GM19238 (cell line): Measurements from ENCODE around the gene ADRA1B.
"Not testable (repeated sequence)": the region's sequence is repeated elsewhere in the genome, so short reads cannot be mapped to it uniquely, and the experiment has no call there.

Experiments used
- DNase-seq: peaks from one replicate; pipeline ENCODE4 v3.0.0; 2011; ENCODE audit warnings: low spot score; ENCODE audit not compliant: insufficient read length

ADRA1B gene

DNA sequence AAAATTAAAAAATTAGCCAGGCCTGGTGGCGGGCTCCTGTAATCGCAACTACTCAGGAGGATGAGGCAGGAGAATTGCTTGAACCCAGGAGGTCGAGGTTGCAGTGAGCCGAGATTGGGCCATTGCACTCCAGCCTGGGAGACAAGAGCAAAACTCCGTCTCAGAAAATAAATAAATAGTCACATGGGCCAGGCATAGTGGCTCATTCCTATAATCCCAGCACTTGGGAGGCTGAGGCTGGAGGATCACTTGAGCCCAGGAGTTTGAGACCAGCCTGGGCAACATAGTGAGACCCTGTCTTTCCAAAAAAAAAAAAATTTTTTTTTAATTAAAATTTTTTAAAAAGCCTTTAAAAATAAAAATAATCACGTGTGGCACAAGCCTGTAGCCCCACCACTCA, 97.9 kb downstream of the ADRA1B start:
- not testable (repeated sequence) for DNase-seq

DNA sequence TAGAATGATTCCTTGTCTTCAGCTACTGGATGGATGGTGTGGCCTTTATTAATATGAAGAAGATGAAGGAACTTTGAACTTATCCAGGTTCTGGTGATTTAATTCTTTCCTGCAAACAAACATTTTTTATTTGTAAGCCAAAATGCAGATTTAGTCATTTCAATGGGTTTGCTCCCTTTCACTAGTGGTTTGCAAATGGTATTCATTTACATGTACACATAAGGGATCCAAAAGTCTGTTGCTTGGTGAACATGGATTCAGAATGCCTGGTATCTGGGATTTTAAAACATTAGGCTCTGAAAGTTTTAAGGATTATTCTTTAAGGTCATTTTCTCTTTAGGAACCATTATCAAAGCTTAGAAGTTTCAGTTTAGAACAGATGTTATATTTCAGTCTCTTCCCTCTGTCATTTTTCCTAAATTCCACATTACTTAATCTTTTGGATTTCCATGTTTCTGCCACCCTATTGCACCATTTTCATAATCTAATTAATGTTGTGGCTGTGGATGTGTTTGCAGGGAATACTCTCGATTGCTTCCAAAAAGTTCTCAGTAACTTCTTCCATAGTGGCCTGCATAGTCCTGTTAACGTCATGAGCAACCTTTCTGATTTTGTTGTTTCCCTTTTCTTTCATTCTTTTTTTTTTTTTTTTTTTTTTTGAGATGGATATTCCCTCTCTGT, 102.8 kb downstream of the ADRA1B start:
- no peak for DNase-seq

DNA sequence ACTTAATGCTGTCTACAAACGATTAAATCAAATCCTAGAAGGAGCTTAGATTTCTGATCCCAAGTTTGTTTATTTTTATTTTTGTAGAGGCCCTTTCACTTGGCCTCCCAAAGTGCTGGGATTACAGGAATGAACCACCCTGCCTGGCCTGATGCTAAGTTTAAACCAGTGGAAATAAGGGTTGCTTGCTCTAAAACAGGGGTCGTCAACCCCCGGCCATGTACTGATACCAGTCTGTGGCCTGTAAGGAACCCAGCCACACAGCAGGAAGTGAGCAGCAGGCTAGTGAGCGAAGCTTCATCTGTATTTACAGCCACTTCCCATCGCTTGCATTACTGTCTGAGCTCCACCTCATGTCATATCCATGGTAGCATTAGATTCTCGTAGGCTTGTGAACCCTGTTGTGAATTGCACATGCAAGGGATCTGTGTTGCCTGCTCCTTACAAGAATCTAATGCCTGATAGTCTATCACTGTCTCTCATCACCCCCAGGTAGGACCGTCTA, 104.0 kb downstream of the ADRA1B start:
- DNase-seq: no peak

DNA sequence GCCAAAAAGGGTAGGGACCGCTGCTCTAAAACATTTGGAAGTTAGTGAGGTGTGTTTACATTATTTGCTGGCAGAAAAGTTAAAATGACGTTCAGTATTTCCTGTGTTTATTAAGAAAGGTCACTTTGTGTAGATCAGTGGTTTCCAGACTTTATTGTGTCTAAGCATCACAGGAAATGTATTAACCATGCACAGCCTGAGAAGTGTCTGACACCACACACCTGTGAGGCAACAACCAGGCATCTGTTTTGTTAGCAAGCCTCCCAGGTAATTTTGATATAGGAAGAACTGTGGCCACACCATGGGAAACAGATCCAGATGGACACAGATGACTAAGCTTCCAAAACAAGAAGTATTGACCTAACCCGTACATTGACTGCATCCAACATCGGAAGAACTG, 104.7 kb downstream of the ADRA1B start:
- DNase-seq: no peak

DNA sequence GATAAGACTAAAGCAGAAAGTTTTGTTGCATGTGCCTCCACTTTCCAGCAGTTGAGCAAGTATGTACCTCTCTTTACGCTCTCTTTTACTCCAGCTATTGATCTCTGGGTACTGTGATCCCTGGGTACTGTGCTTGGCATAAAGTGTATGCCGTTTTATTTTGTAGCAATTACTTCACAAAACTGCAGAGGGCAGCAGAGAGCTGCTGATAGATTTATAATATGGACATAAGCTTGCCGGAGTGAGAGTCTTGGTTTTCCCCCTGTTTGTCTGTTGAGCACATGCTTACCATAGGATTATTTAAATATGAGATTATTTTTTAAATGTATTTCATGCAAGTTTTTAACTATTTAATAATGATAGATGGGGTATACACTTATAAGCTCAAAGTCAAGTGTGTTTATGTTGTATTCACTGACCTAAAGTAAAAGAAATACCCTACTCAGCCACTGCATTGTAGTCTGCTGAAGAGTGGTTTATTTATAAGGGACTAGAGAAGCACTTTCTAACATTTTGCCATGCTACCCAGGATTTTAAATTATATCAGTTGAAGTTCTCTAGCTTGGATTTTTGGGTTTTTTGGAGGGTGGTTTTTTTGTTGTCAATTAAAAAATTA, 105.7 kb downstream of the ADRA1B start:
- DNase-seq: peak; percentile 14
